ENCODE measurements around the gene CADPS2.

The CADPS2 gene

DNA sequence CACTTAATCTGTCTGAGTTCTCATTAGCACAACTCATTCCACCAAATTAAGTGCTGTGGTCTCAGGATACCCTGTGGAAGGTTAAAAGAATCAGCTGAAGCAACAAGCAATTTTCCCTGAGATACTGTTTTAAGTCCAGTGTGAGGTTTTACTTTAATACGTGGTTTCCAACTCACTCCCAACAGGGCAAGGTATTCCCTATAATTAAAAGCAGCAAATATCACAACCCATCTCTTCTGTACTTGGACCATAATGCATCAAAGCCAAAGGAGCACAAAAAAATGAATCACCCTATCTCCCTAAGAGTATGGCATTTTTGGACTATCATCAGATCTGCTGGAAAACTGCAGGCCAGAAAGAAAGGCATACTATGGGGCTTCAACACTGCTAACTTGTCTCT lies 4.9 kb downstream of the CADPS2 start:
- Histone ChIP-seq H3K27me3 (ENCODE audit: insufficient read depth, low read length, poor library complexity, severe bottlenecking) (no peaks in the 10 kb centered on the region), H3K79me2 (ENCODE audit: insufficient read depth, low read length) (no peaks in the 10 kb centered on the region), H3K36me3 (ENCODE audit: insufficient read depth, low read length) (no peaks in the 10 kb centered on the region), H4K20me1 (ENCODE audit: insufficient read depth, low read length, poor library complexity, severe bottlenecking) (no peaks in the 10 kb centered on the region), H3K9me2 (replicated peaks; ENCODE audit: low read depth, low read length) (no peaks in the 10 kb centered on the region), H3K4me1 (ENCODE audit: insufficient read depth, low read length, poor library complexity, severe bottlenecking) (no peaks in the 10 kb centered on the region), H3K9me3 (ENCODE audit: insufficient read depth, low read depth, low read length) (no peaks in the 10 kb centered on the region), H3K9ac (ENCODE audit: low read depth, low read length, poor library complexity, severe bottlenecking) (no peak overlapping the region), H3F3A (ENCODE audit: low read depth) (no peaks in the 10 kb centered on the region), H2AFZ (ENCODE audit: low read length) (no peak overlapping the region), H3K4me2 (ENCODE audit: low read depth, low read length, poor library complexity, severe bottlenecking) (no peak overlapping the region), H3K4me3 (ENCODE audit: low read length, poor library complexity, severe bottlenecking) (no peak overlapping the region)
- TF ChIP-seq EZH2phosphoT487 (IDR thresholded peaks at IDR 0.05; ENCODE audit: borderline replicate concordance), result no peak
- TF ChIP-seq, protein P1, sequence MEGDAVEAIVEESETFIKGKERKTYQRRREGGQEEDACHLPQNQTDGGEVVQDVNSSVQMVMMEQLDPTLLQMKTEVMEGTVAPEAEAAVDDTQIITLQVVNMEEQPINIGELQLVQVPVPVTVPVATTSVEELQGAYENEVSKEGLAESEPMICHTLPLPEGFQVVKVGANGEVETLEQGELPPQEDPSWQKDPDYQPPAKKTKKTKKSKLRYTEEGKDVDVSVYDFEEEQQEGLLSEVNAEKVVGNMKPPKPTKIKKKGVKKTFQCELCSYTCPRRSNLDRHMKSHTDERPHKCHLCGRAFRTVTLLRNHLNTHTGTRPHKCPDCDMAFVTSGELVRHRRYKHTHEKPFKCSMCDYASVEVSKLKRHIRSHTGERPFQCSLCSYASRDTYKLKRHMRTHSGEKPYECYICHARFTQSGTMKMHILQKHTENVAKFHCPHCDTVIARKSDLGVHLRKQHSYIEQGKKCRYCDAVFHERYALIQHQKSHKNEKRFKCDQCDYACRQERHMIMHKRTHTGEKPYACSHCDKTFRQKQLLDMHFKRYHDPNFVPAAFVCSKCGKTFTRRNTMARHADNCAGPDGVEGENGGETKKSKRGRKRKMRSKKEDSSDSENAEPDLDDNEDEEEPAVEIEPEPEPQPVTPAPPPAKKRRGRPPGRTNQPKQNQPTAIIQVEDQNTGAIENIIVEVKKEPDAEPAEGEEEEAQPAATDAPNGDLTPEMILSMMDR (conservative IDR thresholded peaks at IDR 0.05; ENCODE audit: low read length), result no peak

DNA sequence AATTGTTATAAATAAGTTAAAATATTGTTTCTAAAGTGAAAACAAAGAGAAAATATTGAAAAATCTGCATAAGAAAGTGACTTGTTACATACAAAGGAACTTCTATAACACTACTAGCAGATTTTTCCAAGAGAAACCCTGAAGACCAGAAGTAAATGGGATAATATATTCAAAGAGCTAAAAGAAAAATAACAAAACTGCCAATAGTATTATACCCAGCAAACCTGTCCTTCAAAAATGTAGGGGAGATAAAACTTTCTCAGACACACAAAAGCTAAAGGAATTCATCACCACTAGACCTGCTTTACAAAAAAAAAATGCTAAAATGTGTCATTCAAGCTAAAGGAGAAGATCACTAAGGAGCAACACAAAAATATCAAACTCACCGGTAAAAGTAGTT lies 17.0 kb downstream of the CADPS2 start:
- H2AFZ ChIP-seq (ENCODE audit: low read length), result no peak overlapping the region
- no peaks in the 10 kb centered on the region for H3K27me3 ChIP-seq (ENCODE audit: insufficient read depth, low read length, poor library complexity, severe bottlenecking)
- no peak overlapping the region for H3K4me3 ChIP-seq (ENCODE audit: low read length, poor library complexity, severe bottlenecking)
- H3K4me1 ChIP-seq (ENCODE audit: insufficient read depth, low read length, poor library complexity, severe bottlenecking), result no peaks in the 10 kb centered on the region
- H3K9me3 ChIP-seq (ENCODE audit: insufficient read depth, low read depth, low read length), result no peaks in the 10 kb centered on the region
- H3K9ac ChIP-seq (ENCODE audit: low read depth, low read length, poor library complexity, severe bottlenecking), result no peak overlapping the region
- no peaks in the 10 kb centered on the region for H3K36me3 ChIP-seq (ENCODE audit: insufficient read depth, low read length)
- H3F3A ChIP-seq (ENCODE audit: low read depth), result no peaks in the 10 kb centered on the region
- TF ChIP-seq, protein P1 (conservative IDR thresholded peaks at IDR 0.05; ENCODE audit: low read length), result no peak
- no peak for TF ChIP-seq EZH2phosphoT487 (IDR thresholded peaks at IDR 0.05; ENCODE audit: borderline replicate concordance)
- no peaks in the 10 kb centered on the region for H4K20me1 ChIP-seq (ENCODE audit: insufficient read depth, low read length, poor library complexity, severe bottlenecking)
- no peaks in the 10 kb centered on the region for H3K79me2 ChIP-seq (ENCODE audit: insufficient read depth, low read length)
- H3K9me2 ChIP-seq (replicated peaks; ENCODE audit: low read depth, low read length), result no peaks in the 10 kb centered on the region
- no peak overlapping the region for H3K4me2 ChIP-seq (ENCODE audit: low read depth, low read length, poor library complexity, severe bottlenecking)

DNA sequence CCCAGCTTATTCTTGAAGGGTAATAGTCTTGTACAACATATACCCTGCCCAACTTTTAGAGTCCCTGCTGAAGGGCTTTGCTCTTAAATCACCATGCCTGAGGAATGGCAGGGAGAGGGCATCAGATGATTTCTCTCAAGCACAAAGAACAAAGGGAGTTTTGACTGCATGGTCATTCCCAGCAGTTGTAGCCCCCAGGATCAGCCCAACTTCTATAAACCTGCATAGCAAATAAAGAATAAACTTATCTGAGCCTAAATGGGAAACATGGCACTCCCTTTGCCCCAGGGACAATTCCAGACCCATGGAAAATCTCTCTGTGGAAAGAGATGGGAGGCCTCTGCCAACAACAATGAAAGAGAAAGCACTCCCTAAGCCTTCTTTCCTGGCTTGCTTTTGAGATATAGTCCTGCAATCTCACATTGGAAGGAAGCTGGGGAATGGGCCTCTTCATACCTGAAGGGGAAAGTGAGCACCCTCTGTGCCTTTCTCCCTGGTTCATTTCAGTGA lies 18.7 kb downstream of the CADPS2 start:
- no peaks in the 10 kb centered on the region for H3K36me3 ChIP-seq (ENCODE audit: insufficient read depth, low read length)
- H2AFZ ChIP-seq (ENCODE audit: low read length), result no peak overlapping the region
- H3K4me1 ChIP-seq (ENCODE audit: insufficient read depth, low read length, poor library complexity, severe bottlenecking), result no peaks in the 10 kb centered on the region
- TF ChIP-seq, protein P1 (conservative IDR thresholded peaks at IDR 0.05; ENCODE audit: low read length), result no peak
- TF ChIP-seq EZH2phosphoT487 (IDR thresholded peaks at IDR 0.05; ENCODE audit: borderline replicate concordance), result no peak
- H3K27me3 ChIP-seq (ENCODE audit: insufficient read depth, low read length, poor library complexity, severe bottlenecking), result no peaks in the 10 kb centered on the region
- H3K79me2 ChIP-seq (ENCODE audit: insufficient read depth, low read length), result no peaks in the 10 kb centered on the region
- no peak overlapping the region for H3K4me2 ChIP-seq (ENCODE audit: low read depth, low read length, poor library complexity, severe bottlenecking)
- no peaks in the 10 kb centered on the region for H3K9me2 ChIP-seq (replicated peaks; ENCODE audit: low read depth, low read length)
- H3K4me3 ChIP-seq (ENCODE audit: low read length, poor library complexity, severe bottlenecking), result no peak overlapping the region
- H4K20me1 ChIP-seq (ENCODE audit: insufficient read depth, low read length, poor library complexity, severe bottlenecking), result no peaks in the 10 kb centered on the region
- no peaks in the 10 kb centered on the region for H3F3A ChIP-seq (ENCODE audit: low read depth)
- H3K9ac ChIP-seq (ENCODE audit: low read depth, low read length, poor library complexity, severe bottlenecking), result no peak overlapping the region
- H3K9me3 ChIP-seq (ENCODE audit: insufficient read depth, low read depth, low read length), result no peaks in the 10 kb centered on the region

Data from Loucy (cell line).